GM19023 (cell line): ENCODE measurements around the gene TMEM108.

Source experiments
- ATAC-seq: cut with Tn5 transposase; IDR thresholded peaks from one replicate; pipeline ENCODE4 v1.9.1; 2021; ENCODE audit warnings: mild to moderate bottlenecking, moderate library complexity; ENCODE audit not compliant: unreplicated experiment

Gene TMEM108

GRCh38 chr3:133377396-133377795, 339.2 kb downstream of the TMEM108 start:
- no peak for ATAC-seq

GRCh38 chr3:133379926-133380325, 341.7 kb downstream of the TMEM108 start:
- no peak for ATAC-seq

GRCh38 chr3:133380481-133381225, 342.5 kb downstream of the TMEM108 start:
- no peak for ATAC-seq

GRCh38 chr3:133381346-133382109, 343.3 kb downstream of the TMEM108 start:
- no peak for ATAC-seq

GRCh38 chr3:133383175-133383574, 345.0 kb downstream of the TMEM108 start:
- ATAC-seq, result no peak

- ATAC-seq, result no peak
These were observed 345.6 kb downstream of the TMEM108 start for GRCh38 chr3:133383741-133384140.

- peak; percentile 80 for ATAC-seq
These were observed 346.3 kb downstream of the TMEM108 start for GRCh38 chr3:133384331-133385027.

- no peak for ATAC-seq
These were observed 348.7 kb downstream of the TMEM108 start for GRCh38 chr3:133386876-133387275.

- no peak for ATAC-seq
These were observed 349.1 kb downstream of the TMEM108 start for GRCh38 chr3:133387341-133387740.

GRCh38 chr3:133388696-133389395, 350.7 kb downstream of the TMEM108 start:
- ATAC-seq, result no peak

GRCh38 chr3:133390715-133391114, 352.5 kb downstream of the TMEM108 start:
- ATAC-seq, result no peak

GRCh38 chr3:133393204-133393603, 355.0 kb downstream of the TMEM108 start:
- ATAC-seq, result no peak

GRCh38 chr3:133393691-133394474, 355.7 kb downstream of the TMEM108 start:
- no peak for ATAC-seq

- no peak for ATAC-seq
These were observed 356.5 kb downstream of the TMEM108 start for GRCh38 chr3:133394561-133395311.

- no peak for ATAC-seq
These were observed 358.7 kb downstream of the TMEM108 start for GRCh38 chr3:133396906-133397305.

- no peak for ATAC-seq
These were observed 361.9 kb downstream of the TMEM108 start, which contains the start of gene BFSP2 for GRCh38 chr3:133400006-133400515. TSS of gene BFSP2 (plus strand) at chr3:133400056. CDS start at chr3:133400084, 28 bp downstream.

GRCh38 chr3:133401374-133402135, 363.4 kb downstream of the TMEM108 start:
- ATAC-seq, result no peak

GRCh38 chr3:133404920-133405319, 366.7 kb downstream of the TMEM108 start:
- ATAC-seq, result no peak
